NCI-H2081 (cell line): Measurements from ENCODE around the gene KLF1.
A peak's percentile ranks its signal among the peaks of the same experiment; 100 is the strongest.
"Not testable (repeated sequence)": the region's sequence is repeated elsewhere in the genome, so short reads cannot be mapped to it uniquely, and the experiment has no call there.

Source experiments
- DNase-seq, 2 experiments: peaks; one replicate each; lab custom pipeline; 2025; lab: John Stamatoyannopoulos, UW

The KLF1 gene

DNA sequence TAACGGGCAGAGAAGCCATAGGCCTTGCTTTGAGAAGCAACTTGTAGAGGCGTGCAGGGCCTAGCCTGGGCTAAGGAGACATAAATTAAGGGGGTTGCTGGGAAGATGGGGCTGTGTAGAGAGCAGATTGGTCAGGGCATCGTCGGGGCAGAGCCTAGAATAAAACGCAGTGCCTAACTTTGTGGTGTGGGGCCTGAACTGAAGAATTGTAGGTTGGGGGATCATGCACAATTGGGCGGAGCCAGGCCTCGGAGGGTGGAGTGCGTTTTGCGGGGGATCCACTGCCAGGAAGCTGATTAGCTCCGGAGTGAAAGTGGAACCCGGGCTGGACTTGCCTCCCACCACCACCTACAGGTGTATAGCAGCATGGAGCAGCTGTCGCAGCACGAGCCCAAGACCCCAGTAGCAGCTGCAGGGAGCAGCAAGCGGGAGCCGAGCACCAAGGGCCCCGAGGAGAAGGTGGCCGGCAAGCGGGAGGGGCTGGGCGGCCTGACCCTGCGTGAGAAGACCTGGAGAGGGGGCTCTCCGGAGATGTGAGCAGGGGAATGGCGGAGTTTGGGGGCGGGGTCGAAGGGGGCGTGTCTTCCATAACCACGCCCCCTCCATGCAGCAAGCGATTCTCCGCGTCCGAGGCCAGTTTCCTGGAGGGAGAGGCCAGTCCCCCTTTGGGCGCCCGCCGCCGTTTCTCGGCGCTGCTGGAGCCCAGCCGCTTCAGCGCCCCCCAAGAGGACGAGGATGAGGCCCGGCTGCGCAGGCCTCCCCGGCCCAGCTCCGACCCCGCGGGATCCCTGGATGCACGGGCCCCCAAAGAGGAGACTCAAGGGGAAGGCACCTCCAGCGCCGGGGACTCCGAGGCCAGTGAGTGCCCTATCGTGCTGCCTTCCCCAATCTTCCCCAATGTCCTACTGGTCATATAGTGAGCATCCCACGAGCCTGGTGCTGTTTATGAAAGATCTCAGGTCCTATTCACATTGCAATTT is 19.6 kb downstream of the KLF1 start:
- no peak for DNase-seq

DNA sequence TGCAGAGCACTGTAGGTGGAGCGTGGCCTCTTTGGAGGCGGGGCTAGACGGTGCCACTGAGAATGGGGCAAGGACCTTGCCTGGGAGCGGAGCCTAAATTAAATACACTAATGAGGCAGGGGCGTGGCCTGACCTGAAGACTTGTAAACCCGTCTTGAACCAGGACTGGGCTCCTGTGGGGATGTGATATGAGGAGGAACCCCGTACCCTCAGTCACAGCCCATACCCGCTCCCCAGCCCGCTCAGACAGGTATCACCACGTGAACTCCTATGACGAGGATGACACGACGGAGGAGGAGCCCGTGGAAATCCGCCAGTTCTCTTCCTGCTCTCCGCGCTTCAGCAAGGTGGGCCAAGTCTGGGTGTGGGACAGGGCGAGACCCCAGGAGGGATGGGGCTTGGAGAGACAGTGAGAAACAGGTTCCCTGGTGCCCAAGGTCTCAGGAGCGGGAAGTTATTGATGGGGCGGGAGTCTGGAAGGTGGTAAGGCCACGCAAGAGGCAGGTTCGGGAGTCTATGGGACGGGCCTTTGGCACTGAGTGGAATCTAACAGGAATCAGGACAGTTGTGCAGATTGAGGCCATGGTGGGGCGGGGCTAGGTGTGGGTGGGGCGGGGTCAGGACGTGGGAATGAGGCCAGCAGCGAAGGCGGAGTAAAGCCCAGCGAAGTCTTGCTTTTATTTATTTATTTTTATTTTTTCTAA is 20.4 kb downstream of the KLF1 start:
- DNase-seq: no peak

DNA sequence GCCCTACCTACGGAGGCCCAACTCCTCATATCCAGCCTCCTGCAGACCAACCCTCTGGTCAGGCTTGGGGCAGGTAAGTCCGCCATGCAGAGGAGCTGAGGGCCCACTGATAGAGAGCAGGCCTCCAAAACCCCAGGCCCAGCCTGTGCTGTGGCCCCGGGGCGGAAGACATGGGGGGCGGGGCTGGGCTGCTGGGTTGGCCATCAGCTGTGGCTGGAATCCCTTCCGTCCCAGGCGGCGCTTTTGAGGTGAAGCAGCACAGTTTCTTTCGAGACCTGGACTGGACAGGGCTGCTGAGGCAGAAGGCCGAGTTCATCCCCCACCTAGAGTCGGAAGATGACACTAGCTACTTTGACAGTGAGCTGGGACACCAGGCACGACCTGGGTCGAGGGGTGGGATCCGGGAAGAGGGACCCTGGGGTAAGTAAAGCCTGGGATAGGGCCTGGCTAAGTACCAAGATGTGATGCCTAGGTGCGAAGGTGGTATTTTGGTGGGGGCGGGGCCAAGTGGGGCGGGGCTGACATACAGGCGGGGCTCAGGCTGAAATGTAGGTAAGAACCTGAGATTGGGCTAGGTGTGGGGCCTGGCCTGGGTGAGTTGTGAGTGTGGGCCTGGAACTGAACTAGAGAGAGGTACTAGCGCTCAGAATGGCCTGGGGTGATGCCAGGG is 21.1 kb downstream of the KLF1 start:
- no peak for DNase-seq

DNA sequence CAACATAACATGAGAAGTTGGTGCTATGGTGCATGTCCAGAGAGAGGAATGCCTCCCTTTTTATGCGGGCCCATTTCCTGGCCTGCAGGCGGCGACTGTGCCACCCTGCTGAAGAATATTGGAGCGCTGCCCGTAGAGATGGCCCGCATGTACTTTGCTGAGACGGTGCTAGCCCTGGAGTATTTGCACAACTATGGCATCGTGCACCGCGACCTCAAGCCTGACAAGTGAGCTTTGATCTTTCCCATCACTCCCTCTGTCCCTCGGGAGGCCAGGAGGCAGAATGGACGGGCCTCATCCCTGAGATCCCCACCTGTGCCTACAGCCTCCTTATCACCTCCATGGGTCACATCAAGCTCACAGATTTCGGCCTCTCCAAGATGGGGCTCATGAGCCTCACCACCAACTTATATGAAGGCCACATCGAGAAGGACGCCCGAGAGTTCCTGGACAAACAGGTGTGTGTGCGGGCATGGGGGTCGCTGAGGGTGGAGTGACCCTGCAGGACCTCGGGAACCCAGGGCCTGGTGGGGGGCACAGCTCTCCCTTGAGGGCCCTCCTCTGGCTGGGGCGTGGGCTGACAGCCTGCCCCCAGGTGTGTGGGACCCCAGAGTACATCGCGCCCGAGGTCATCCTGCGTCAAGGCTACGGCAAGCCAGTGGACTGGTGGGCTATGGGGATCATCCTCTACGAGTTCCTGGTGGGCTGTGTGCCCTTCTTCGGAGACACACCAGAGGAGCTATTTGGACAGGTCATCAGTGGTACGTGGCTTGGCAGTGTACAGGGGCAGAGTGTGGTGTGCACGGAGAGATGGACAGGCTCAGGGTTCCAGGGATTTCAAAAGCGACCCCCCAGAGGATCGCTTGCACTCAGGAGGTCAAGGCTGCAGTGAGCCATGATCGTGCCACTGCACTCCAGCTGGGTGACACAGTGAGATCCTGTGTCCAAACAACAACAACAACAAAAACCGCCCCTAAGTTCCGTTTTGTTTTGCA is 22.0 kb downstream of the KLF1 start:
- DNase-seq: no peak

DNA sequence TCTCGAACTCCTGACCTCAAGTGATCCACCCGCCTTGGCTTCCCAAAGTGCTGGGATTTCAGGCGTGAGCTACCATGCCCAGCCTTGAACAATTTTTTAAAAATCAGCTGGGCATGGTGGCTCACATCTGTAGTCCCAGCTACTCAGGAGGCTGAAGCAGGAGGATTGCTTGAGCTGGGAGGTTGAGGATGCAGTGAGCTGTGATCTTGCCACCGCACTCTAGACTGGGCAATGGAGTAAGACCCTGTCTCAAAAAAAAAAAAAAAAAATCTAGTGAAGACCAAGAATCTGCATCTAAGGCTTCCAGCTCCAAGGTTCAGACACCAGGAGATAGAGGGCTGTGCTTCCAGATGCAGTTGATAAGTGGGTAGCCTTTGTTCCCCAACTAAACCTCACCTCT is 22.9 kb downstream of the KLF1 start:
- DNase-seq: no peak

DNA sequence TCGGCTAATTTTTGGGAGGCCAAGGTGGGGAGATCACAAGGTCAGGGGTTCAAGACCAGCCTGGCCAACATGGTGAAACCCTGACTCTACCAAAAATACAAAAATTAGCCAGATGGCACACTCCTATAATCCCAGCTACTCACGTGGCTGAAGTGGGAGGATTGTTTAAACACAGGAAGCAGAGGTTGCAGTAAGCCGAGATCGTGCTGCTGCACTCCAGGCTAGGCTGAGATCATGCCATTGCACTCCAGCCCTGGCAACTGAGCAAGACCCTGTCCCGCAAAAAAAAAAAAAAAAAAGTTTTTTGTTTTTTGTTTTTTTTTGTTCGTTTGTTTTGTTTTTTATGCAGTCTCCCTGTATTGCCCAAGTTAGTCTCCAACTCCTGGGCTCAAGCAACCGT is 27.5 kb downstream of the KLF1 start:
- no peak for DNase-seq

DNA sequence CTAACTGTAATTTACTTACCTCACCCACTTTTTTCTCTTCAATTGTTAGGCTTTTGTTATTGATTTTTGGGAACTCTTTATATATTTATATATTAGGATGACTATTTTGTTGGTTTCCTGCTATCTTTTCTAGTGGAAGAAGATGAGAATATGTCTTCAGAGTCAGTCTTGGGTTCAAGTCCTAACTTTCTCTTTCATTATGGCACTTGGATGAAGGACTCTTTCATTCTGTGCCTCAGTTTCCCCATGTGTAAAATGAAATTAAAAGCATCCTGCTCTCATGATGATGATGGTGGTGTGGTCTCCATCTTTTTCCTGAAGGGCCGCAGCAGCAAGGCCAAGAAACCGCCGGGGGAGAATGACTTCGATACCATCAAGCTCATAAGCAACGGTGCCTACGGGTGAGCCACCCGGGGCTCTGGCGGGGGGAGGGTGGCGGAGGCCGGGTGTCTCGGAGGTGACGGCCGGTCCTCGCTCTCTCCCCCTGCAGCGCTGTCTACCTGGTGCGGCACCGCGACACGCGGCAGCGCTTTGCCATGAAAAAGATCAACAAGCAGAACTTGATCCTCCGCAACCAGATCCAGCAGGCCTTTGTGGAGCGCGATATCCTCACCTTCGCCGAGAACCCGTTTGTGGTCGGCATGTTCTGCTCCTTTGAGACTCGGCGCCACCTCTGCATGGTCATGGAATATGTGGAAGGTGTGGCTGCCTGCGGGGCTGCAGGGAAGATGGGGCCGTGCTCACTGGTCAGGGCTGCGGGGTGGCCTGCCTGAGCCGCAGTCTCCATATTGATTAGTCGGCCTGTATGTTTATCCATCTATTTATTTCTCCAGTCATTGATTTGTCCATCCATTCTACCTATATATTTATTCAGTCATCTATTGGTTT is 28.7 kb downstream of the KLF1 start:
- no peak for DNase-seq

DNA sequence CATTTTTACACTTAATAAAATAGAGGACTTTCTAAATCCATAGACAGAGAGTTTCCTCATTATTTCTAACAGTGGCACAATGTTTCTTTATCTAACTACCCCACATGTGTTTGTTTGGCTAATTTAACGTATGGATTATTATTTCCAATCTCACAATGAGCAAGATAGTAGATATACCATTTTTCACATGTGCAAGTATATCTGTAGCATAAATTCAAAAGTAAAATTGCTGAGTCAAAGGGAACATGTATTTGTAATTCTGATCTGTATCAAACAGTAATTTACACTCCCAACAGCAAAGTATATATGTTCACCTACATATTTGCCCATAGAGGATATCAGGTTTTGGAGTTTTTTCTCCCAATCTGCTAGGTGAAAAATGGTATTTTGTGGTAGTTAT is 30.3 kb downstream of the KLF1 start:
- DNase-seq: no peak

DNA sequence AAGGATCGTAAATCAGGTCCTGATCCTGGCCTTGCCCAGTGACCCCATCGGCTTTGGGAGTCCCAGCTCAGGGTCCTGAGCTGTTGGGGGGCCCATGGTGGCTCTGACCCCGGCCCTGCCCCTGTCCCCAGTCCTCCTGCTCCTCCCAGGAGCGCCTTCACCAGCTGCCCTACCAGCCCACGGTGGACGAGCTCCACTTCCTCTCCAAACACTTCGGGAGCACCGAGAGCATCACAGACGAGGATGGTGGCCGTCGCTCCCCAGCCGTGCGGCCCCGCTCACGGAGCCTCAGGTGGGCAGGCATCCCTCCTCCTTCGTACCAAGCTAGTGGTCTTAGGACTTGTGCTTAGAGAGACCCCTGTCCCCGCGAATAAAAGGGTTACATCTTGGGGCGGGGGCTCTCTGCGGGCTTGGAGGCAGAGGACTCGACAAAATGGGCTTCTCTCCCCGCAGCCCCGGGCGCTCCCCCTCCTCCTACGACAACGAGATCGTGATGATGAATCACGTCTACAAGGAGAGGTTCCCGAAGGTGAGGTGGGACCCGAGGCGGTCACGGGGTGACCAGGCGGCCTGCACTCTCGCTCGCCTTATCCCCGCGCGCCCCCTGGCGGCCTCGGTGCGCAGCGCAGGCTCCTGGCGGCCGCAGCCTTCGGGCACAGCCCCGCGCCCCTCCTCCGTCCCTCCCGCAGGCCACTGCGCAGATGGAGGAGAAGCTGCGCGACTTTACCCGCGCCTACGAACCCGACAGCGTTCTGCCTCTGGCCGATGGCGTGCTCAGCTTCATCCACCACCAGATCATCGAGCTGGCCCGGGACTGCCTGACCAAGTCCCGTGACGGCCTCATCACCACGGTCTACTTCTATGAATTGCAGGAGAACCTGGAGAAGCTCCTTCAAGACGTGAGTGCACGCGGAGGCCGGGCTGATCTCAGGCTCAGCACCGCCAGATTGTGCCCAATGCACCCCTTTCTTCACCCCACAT is 39.6 kb downstream of the KLF1 start:
- peak; percentile 22 to 36 for DNase-seq

DNA sequence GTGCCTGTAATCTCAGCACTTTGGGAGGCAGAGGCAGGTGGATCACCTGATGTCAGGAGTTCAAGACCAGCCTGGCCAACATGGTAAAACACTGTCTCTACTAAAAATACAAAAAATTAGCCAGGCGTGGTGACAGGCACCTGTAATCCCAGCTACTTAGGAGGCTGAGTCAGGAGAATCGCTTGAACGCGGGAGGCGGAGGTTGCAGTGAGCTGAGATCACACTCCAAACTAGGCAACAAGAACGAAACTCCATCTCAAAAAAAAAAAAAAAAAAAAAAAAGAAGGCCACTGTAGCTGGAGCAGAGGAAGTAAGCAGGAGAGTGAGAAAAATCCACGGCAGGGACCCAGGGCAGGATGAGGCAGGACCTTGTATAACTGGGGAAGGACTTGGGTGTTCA is 40.4 kb downstream of the KLF1 start:
- DNase-seq: not testable (repeated sequence)

DNA sequence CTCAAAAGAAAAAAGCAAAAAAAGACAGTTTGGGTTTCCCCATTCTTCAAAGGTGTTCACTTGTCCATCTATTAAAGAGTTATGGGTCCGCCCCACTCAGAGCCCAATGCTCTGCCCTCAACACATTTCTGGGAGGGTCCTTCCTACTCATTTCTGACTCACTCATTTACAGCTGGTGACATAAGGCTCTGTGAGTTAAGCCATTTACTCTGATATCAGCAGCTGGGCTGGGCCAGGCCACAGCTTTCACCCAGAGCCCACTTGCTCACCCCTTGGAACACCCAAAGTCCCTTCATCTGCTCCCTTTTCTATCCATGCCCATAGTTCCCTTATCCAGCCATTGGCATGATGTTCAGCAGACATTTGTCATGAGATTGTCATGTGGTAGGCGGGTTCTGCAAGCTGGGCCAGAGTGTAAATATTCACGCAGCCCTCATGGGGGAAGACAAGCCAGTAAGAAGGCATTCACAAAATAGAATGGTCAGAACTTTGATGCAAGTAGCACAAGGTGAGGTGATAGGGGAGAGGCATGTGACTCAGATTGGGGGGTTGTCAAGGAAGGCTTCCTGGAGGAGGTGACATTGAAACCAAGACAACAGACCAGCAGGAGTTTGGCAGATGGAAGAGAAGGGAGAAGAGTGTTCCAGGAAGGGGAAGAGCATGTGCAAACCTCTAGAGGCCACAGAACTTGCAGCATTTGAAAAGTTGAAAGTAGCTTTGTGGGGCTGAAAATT is 42.8 kb downstream of the KLF1 start:
- DNase-seq: no peak

DNA sequence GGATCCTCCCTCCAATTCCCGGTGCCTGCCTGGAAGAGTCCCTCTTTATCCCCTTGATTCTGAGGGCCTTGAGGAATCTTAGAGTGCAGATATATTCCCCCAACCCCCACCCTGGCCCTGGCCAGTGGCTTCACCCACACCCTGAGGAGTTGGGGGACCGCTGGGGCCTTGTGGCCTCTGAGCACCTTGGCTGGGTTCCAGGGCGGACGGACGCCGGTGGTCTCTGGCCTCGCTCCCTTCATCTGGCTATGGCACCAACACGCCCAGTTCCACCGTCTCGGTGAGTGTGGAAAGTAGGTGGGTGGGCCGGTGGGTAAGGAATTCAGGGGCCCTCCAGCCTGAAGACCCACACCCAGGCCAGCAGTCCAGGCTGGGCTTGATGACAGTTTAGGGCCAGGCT is 43.7 kb downstream of the KLF1 start:
- no peak for DNase-seq

DNA sequence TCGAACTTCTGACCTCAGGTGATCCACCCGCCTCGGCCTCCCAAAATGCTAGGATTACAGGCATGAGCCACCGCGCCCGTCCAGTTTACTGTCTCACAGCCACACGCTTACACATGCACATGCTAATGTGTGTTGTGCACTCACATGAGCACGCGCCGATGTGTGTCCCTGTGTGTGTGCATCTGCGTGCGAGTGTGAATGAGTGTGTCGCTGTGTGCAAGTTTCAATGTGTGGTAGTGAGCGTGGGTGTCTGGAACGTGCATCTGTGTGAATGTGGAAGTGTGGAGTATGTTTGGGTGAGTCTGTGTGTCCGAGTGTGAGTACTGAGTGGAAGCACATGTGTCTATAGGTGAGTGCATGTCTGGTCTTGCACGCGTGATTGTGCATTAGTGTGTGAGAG is 44.5 kb downstream of the KLF1 start:
- DNase-seq: no peak

DNA sequence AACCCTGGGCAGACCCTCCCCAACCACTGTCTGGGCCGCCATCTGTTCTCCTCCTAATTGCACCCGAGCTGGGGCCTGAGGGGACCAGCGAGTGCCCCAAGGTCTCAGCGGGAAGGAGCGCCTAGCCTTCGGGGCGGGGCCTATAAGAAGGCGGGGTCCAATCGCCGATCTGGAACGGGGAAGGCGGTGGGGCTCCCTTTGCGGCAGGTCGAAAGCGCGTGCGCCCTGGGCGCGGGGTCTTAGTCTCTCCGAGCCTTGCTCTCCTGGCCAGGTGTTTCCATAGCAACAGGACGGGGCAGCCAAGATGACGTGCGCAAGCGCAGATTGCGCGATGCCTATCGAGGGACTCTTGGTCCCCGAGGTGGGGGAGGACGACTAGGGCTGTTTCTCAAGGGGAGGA is 45.9 kb downstream of the KLF1 start:
- no peak for DNase-seq

DNA sequence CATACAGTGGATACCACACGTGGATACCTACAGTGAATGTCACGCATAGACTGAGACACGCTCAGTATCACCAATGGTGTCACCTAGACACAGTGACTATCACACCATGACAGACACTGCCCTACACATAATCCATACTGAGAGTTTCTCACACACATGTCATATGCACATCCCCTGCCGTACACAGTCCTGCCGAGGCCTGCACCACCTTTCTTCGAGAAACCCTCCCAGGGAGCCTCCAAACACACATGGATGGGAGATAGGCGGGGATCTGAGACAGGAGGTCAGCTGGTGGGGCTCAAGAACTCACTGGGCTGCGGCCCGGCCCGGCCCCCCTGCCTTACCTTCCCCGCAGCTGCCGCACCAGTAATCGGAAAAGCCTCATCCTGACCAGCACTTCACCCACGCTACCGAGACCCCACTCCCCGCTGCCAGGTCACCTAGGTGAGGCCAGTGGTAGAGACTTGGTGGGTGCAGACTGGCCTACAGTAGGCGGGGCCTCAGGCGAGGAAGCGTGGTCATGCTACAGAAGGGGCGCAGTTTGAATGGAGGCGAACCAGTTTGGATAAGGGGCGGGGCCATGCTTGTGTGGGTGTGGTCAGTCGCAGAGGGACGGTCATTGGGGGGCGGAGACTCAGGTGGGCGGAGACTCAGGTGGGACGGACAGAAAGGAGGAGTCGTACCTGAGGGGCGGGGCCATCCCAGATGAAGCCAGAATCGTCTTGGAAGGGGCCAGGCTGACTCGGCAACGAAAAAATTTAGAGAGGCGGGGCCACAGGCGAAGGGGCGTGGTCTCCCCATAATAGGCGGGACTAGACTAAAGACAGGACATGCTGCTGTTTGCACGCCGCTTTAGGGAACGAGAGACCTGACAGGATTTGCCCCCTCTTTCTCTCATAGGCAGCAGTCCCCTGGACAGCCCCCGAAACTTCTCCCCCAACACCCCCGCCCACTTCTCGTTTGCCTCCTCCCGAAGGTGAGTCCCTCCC is 46.6 kb downstream of the KLF1 start:
- DNase-seq: peak in 1 of 2 experiments; percentile 43

DNA sequence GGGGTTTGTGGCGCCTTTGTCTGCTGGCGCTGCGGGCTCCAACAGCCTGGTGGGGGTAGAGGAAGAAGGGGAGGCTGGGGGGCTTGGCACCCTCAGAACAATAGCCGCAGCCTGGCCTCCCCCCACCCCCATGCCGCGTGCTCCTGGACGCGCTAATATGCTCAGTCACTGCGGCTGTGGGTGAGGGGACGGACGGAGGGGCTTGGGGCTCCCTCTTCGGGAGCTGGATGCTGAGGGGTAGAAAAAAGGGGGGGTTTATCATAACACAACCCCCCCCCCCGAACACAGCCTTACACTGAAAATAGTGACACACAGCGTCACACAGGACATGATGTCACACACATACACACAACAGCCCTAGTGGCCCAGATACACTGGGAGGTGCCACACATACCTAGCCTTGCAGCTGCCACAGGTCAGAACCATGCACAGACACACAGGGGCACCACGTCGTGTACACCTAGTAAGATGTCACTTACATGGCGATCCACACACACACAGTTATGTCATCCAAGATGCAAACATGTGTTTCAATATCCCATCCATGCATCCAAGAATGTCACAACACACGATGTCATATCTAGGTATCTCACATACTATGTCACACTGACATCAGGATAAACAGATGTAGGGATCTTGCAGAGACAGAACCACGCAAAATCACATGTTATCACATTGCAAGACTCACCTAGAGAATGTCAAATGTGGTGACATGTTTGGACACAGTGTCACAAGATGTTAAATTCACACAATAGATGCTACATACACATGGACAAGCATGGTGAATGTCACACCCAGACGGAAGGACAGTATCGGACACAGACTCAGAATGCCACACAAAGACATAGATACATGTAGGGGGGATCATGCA is 47.9 kb downstream of the KLF1 start:
- DNase-seq: peak; percentile 35 to 70
